HepG2 (cell line): ENCODE measurements around the gene SERPINA9. TPM values are rescaled to one million over a fixed set of nuclear protein-coding genes. Genes with fewer than 3 reads are reported as not detected.

Source experiments
- CHCHD3 ChIP-seq: sonication (generic); formaldehyde crosslinking; IDR thresholded peaks from 2 replicates; pipeline ENCODE4 v1.8.0; 2022; ENCODE audit warnings: mild to moderate bottlenecking, missing genetic modification reagents, moderate library complexity
- ERF ChIP-seq: IDR thresholded peaks from 2 replicates; pipeline ENCODE4 v1.6.1; 2018; ENCODE audit warnings: missing biosample characterization, missing genetic modification reagents
- HNF4A ChIP-seq: sonication (generic); formaldehyde crosslinking; IDR thresholded peaks from 2 replicates; pipeline ENCODE4 v1.4.0; 2020; ENCODE audit warnings: missing genetic modification reagents
- MATR3 ChIP-seq: sonication (generic); formaldehyde crosslinking; IDR thresholded peaks from 2 replicates; pipeline ENCODE4 v1.4.0; 2020; ENCODE audit warnings: missing genetic modification reagents
- MIXL1 ChIP-seq: IDR thresholded peaks from 2 replicates; pipeline ENCODE4 v1.6.1; 2016
- MLLT10 ChIP-seq: sonication (generic); formaldehyde crosslinking; IDR thresholded peaks from 2 replicates; pipeline ENCODE4 v1.4.0; 2020; ENCODE audit warnings: missing genetic modification reagents
- NCOA5 ChIP-seq: sonication (generic); formaldehyde crosslinking; IDR thresholded peaks from 2 replicates; pipeline ENCODE4 v1.4.0; 2020; ENCODE audit warnings: missing genetic modification reagents
- ZNF7 ChIP-seq: IDR thresholded peaks from 2 replicates; pipeline ENCODE4 v1.6.1; 2016; ENCODE audit warnings: missing biosample characterization, missing genetic modification reagents
- ZNF780A ChIP-seq: sonication (generic); formaldehyde crosslinking; IDR thresholded peaks from 2 replicates; pipeline ENCODE4 v1.8.0; 2022; ENCODE audit warnings: mild to moderate bottlenecking, missing genetic modification reagents, moderate library complexity
- polyA plus RNA-seq, 8 experiments: library from polyadenylated mRNA; depleted of rRNA in 3 of 8; stranded (reverse) in 7 of 8; unstranded in 1 of 8; fragments of >200 nt; fragmentation: Illumina TruSeq in 4 of 8; extraction: Trizol in 4 of 8; gene quantifications; 2 replicates each; pipeline versions ENCODE4 v1.2.1 to v1.2.3, GENCODE V29; 2011 to 2016; ENCODE audit warnings: low read depth in 4 of 8, missing spikeins in 1 of 8, mixed read lengths in 1 of 8; ENCODE audit not compliant: insufficient read depth in 1 of 8
- total RNA-seq, 5 experiments: library from RNA; depleted of rRNA; stranded (reverse); fragments of >200 nt; fragmentation: Illumina TruSeq; extraction: Trizol; gene quantifications; 2 replicates each; pipeline ENCODE4 v1.2.3, GENCODE V29; 2016; ENCODE audit warnings: low read depth in 1 of 5
- TF ChIP-seq, protein P1 (sequence below): sonication (generic); formaldehyde crosslinking; IDR thresholded peaks from 2 replicates; pipeline ENCODE4 v1.8.1; 2023; ENCODE audit warnings: mild to moderate bottlenecking, inconsistent platforms, moderate library complexity, missing genetic modification reagents, borderline replicate concordance
- TF ChIP-seq, protein P2 (sequence below): sonication (generic); formaldehyde crosslinking; IDR thresholded peaks from 2 replicates; pipeline ENCODE4 v1.5.0; 2020; ENCODE audit warnings: missing genetic modification reagents, mild to moderate bottlenecking, borderline replicate concordance
- TF ChIP-seq, protein P3 (sequence below): sonication (generic); formaldehyde crosslinking; conservative IDR thresholded peaks from 2 replicates; pipeline ENCODE4 v1.8.0; 2022; ENCODE audit warnings: missing genetic modification reagents
- TF ChIP-seq, protein P4 (sequence below): IDR thresholded peaks from 2 replicates; pipeline ENCODE4 v1.6.1; 2012; ENCODE audit warnings: inconsistent platforms
- TF ChIP-seq, protein P5 (sequence below): sonication (generic); formaldehyde crosslinking; IDR thresholded peaks from 2 replicates; pipeline ENCODE4 v1.4.0; 2020; ENCODE audit warnings: missing genetic modification reagents, borderline replicate concordance
- TF ChIP-seq, protein P6 (sequence below): sonication (generic); formaldehyde crosslinking; IDR thresholded peaks from 2 replicates; pipeline ENCODE4 v1.4.0; 2020; ENCODE audit warnings: missing genetic modification reagents, borderline replicate concordance
- TF ChIP-seq, protein P7 (sequence below): sonication (generic); formaldehyde crosslinking; IDR thresholded peaks from 2 replicates; pipeline ENCODE4 v1.5.1; 2020; ENCODE audit warnings: mild to moderate bottlenecking, moderate library complexity, missing genetic modification reagents
- TF ChIP-seq, protein P8 (sequence below): sonication (generic); formaldehyde crosslinking; IDR thresholded peaks from 2 replicates; pipeline ENCODE4 v1.4.0; 2020; ENCODE audit warnings: missing genetic modification reagents

Gene SERPINA9
- total and polyA plus RNA-seq, 2 of the 13 experiments (the other 11 are each of a cell fraction or from before 2014, with no cell fraction given) = 0.21 TPM; not detected in 1

DNA sequence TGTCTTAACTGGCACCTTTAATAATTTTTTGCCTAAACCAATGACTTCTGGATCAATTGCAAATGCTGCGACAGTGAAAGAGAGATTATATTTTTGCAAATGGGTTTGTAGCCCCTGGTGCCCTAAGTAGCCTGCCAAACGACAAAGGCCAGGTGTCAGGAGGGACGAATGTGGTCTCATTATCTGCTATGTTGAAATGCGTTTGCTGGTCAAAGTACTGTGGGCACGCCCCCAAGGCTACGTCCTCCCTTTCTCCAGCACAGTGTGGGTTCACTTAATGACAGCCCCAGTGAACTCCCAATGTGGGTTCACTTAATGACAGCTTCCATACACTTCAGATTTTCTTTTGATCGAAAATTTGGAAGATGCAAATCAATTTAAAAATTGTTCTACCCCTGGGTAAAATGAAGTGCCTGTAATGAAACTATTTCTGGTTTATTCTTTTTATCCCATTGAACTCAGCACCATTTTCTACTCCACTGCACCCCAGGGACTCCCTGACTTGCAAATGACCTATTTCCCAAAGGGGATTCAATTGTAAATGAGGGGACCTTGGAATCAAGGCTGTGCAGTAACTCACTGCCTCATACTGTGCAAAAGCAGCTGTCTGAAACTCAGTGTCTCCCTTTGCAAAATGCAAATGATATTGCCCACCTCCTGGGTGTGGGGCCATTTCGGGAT lies 24.8 kb downstream of the SERPINA9 start (continued):
- TF ChIP-seq, protein P1, sequence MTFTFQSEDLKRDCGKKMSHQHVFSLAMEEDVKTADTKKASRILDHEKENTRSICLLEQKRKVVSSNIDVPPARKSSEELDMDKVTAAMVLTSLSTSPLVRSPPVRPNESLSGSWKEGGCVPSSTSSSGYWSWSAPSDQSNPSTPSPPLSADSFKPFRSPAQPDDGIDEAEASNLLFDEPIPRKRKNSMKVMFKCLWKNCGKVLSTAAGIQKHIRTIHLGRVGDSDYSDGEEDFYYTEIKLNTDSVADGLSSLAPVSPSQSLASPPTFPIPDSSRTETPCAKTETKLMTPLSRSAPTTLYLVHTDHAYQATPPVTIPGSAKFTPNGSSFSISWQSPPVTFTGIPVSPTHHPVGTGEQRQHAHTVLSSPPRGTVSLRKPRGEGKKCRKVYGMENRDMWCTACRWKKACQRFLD (CRISPR knock-in tag) = no peak
- TF ChIP-seq MLLT10 (CRISPR knock-in tag) = no peak
- TF ChIP-seq, protein P2, sequence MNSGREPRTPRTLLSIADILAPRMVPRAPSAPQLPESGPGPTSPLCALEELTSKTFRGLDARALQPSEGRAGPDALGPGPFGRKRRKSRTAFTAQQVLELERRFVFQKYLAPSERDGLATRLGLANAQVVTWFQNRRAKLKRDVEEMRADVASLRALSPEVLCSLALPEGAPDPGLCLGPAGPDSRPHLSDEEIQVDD (CRISPR knock-in tag) = peak; percentile 29; the same call in 1 of the 2 replicates
- TF ChIP-seq, protein P3, sequence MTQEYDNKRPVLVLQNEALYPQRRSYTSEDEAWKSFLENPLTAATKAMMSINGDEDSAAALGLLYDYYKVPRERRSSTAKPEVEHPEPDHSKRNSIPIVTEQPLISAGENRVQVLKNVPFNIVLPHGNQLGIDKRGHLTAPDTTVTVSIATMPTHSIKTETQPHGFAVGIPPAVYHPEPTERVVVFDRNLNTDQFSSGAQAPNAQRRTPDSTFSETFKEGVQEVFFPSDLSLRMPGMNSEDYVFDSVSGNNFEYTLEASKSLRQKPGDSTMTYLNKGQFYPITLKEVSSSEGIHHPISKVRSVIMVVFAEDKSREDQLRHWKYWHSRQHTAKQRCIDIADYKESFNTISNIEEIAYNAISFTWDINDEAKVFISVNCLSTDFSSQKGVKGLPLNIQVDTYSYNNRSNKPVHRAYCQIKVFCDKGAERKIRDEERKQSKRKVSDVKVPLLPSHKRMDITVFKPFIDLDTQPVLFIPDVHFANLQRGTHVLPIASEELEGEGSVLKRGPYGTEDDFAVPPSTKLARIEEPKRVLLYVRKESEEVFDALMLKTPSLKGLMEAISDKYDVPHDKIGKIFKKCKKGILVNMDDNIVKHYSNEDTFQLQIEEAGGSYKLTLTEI (CRISPR knock-in tag) = no peak
- TF ChIP-seq, protein P4, sequence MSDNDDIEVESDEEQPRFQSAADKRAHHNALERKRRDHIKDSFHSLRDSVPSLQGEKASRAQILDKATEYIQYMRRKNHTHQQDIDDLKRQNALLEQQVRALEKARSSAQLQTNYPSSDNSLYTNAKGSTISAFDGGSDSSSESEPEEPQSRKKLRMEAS = peak; percentile 83
- TF ChIP-seq MIXL1 (CRISPR knock-in tag) = peak; percentile 82
- TF ChIP-seq, protein P5, sequence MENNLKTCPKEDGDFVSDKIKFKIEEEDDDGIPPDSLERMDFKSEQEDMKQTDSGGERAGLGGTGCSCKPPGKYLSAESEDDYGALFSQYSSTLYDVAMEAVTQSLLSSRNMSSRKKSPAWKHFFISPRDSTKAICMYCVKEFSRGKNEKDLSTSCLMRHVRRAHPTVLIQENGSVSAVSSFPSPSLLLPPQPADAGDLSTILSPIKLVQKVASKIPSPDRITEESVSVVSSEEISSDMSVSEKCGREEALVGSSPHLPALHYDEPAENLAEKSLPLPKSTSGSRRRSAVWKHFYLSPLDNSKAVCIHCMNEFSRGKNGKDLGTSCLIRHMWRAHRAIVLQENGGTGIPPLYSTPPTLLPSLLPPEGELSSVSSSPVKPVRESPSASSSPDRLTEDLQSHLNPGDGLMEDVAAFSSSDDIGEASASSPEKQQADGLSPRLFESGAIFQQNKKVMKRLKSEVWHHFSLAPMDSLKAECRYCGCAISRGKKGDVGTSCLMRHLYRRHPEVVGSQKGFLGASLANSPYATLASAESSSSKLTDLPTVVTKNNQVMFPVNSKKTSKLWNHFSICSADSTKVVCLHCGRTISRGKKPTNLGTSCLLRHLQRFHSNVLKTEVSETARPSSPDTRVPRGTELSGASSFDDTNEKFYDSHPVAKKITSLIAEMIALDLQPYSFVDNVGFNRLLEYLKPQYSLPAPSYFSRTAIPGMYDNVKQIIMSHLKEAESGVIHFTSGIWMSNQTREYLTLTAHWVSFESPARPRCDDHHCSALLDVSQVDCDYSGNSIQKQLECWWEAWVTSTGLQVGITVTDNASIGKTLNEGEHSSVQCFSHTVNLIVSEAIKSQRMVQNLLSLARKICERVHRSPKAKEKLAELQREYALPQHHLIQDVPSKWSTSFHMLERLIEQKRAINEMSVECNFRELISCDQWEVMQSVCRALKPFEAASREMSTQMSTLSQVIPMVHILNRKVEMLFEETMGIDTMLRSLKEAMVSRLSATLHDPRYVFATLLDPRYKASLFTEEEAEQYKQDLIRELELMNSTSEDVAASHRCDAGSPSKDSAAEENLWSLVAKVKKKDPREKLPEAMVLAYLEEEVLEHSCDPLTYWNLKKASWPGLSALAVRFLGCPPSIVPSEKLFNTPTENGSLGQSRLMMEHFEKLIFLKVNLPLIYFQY (CRISPR knock-in tag) = no peak
- TF ChIP-seq ZNF7 (CRISPR knock-in tag) = no peak
- TF ChIP-seq, protein P6, sequence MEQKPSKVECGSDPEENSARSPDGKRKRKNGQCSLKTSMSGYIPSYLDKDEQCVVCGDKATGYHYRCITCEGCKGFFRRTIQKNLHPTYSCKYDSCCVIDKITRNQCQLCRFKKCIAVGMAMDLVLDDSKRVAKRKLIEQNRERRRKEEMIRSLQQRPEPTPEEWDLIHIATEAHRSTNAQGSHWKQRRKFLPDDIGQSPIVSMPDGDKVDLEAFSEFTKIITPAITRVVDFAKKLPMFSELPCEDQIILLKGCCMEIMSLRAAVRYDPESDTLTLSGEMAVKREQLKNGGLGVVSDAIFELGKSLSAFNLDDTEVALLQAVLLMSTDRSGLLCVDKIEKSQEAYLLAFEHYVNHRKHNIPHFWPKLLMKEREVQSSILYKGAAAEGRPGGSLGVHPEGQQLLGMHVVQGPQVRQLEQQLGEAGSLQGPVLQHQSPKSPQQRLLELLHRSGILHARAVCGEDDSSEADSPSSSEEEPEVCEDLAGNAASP = peak; percentile 73
- TF ChIP-seq ZNF780A (CRISPR knock-in tag) = no peak
- no peak for TF ChIP-seq NCOA5 (CRISPR knock-in tag)
- TF ChIP-seq CHCHD3 (CRISPR knock-in tag) = no peak
- TF ChIP-seq, protein P7, sequence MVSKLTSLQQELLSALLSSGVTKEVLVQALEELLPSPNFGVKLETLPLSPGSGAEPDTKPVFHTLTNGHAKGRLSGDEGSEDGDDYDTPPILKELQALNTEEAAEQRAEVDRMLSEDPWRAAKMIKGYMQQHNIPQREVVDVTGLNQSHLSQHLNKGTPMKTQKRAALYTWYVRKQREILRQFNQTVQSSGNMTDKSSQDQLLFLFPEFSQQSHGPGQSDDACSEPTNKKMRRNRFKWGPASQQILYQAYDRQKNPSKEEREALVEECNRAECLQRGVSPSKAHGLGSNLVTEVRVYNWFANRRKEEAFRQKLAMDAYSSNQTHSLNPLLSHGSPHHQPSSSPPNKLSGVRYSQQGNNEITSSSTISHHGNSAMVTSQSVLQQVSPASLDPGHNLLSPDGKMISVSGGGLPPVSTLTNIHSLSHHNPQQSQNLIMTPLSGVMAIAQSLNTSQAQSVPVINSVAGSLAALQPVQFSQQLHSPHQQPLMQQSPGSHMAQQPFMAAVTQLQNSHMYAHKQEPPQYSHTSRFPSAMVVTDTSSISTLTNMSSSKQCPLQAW = peak; percentile 55; the same call in 1 of the 2 replicates
- TF ChIP-seq, protein P8, sequence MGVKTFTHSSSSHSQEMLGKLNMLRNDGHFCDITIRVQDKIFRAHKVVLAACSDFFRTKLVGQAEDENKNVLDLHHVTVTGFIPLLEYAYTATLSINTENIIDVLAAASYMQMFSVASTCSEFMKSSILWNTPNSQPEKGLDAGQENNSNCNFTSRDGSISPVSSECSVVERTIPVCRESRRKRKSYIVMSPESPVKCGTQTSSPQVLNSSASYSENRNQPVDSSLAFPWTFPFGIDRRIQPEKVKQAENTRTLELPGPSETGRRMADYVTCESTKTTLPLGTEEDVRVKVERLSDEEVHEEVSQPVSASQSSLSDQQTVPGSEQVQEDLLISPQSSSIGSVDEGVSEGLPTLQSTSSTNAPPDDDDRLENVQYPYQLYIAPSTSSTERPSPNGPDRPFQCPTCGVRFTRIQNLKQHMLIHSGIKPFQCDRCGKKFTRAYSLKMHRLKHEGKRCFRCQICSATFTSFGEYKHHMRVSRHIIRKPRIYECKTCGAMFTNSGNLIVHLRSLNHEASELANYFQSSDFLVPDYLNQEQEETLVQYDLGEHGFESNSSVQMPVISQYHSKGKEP (CRISPR knock-in tag) = no peak
- TF ChIP-seq HNF4A (CRISPR knock-in tag) = peak; percentile 95
- peak; percentile 65 for TF ChIP-seq ERF (CRISPR knock-in tag)
- TF ChIP-seq MATR3 = no peak
